IMR-90 (cell line): ENCODE data around the gene LSG1. TPM values are rescaled to one million over a fixed set of nuclear protein-coding genes. Genes with fewer than 3 reads are reported as not detected.

Experiments
- ATAC-seq: fragments of 200-7000 bp; cut with Tn5 transposase; 2 replicates; pipeline ENCODE4 v1.9.1; 2020; ENCODE audit warnings: low read depth, mild to moderate bottlenecking, moderate library complexity
- BruUV-seq: library from RNA; stranded (reverse); fragments of 400-500 nt; replicated peaks from 2 replicates; lab custom pipeline; 2021; lab: Mats Ljungman, UMichigan
- CTCF ChIA-PET: fragments of 300-600 bp; formaldehyde crosslinking; extraction: SDS; loops from one replicate; lab custom pipeline; 2021; ENCODE audit warnings: antibody characterized with exemption; lab: Yijun Ruan, JAX
- POLR2A ChIA-PET: fragments of 300-600 bp; sonication (Branson Sonifier 250); formaldehyde crosslinking; loops from one replicate; lab custom pipeline; 2022; ENCODE audit warnings: antibody characterized with exemption; ENCODE audit not compliant: unreplicated experiment; lab: Charles Lee
- DNase-seq: peaks from one replicate; pipeline ENCODE4 v3.0.0; 2013
- H2AFZ ChIP-seq: replicated peaks from 2 replicates; pipeline ENCODE3; 2013; ENCODE audit warnings: low read length, mild to moderate bottlenecking; ENCODE audit not compliant: poor library complexity
- H2AK5ac ChIP-seq: 2 replicates; pipeline ENCODE4 v1.6.1; 2013; ENCODE audit warnings: low read depth, low read length, inconsistent platforms
- H2AK9ac ChIP-seq: replicated peaks from 2 replicates; pipeline ENCODE3; 2013; ENCODE audit warnings: mild to moderate bottlenecking, low read depth, low read length, moderate library complexity; ENCODE audit not compliant: poor library complexity
- H2BK120ac ChIP-seq: 2 replicates; pipeline ENCODE4 v1.6.1; 2013; ENCODE audit warnings: low read depth, low read length, inconsistent platforms
- H2BK15ac ChIP-seq: 3 replicates; pipeline ENCODE4 v1.6.1; 2013; ENCODE audit warnings: low read depth, low read length, inconsistent platforms
- H2BK20ac ChIP-seq: 2 replicates; pipeline ENCODE4 v1.6.1; 2013; ENCODE audit warnings: low read depth, mild to moderate bottlenecking, inconsistent platforms, low read length, moderate library complexity
- H2BK5ac ChIP-seq: 2 replicates; pipeline ENCODE4 v1.6.1; 2013; ENCODE audit warnings: mild to moderate bottlenecking, low read depth, low read length, inconsistent platforms; ENCODE audit not compliant: poor library complexity, severe bottlenecking
- H3K14ac ChIP-seq: replicated peaks from 2 replicates; pipeline ENCODE4 v1.6.1; 2013; ENCODE audit warnings: low read depth, low read length, inconsistent platforms
- H3K18ac ChIP-seq: 2 replicates; pipeline ENCODE4 v1.6.1; 2013; ENCODE audit warnings: low read depth, low read length, control low read depth
- H3K23ac ChIP-seq: 2 replicates; pipeline ENCODE4 v1.6.1; 2013; ENCODE audit warnings: low read depth, low read length, inconsistent platforms
- H3K27ac ChIP-seq: 2 replicates; pipeline ENCODE4 v1.5.1; 2013; ENCODE audit warnings: mild to moderate bottlenecking, control low read depth, low read length; ENCODE audit not compliant: insufficient read depth
- H3K27me3 ChIP-seq: 2 replicates; pipeline ENCODE4 v1.6.1; 2013; ENCODE audit warnings: low read length; ENCODE audit not compliant: control insufficient read depth, insufficient read depth
- H3K36me3 ChIP-seq: 2 replicates; pipeline ENCODE4 v1.6.1; 2013; ENCODE audit warnings: low read length, mixed read lengths; ENCODE audit not compliant: control insufficient read depth, insufficient read depth
- H3K4ac ChIP-seq: 2 replicates; pipeline ENCODE4 v1.6.1; 2013; ENCODE audit warnings: low read depth, low read length, inconsistent platforms
- H3K4me1 ChIP-seq: 2 replicates; pipeline ENCODE4 v1.6.1; 2013; ENCODE audit warnings: low read length, mixed read lengths; ENCODE audit not compliant: control insufficient read depth, insufficient read depth
- H3K4me2 ChIP-seq: 2 replicates; pipeline ENCODE4 v1.6.1; 2013; ENCODE audit warnings: low read depth, mild to moderate bottlenecking, control low read depth, low read length, moderate library complexity
- H3K4me3 ChIP-seq: 2 replicates; pipeline ENCODE4 v1.5.1; 2013; ENCODE audit warnings: low read depth, mild to moderate bottlenecking, control low read depth, low read length, moderate library complexity; ENCODE audit not compliant: insufficient read depth
- H3K56ac ChIP-seq: 2 replicates; pipeline ENCODE4 v1.6.1; 2013; ENCODE audit warnings: low read length, inconsistent platforms; ENCODE audit not compliant: insufficient read depth; ENCODE audit errors: extremely low read depth
- H3K79me1 ChIP-seq, 2 experiments: 2 replicates each; pipeline ENCODE4 v1.6.1; 2013; ENCODE audit warnings: low read length in 2 of 2, inconsistent platforms in 1 of 2, low read depth in 1 of 2
- H3K9ac ChIP-seq: 2 replicates; pipeline ENCODE4 v1.6.1; 2013; ENCODE audit warnings: low read depth, low read length, control low read depth
- H3K9me1 ChIP-seq: 2 replicates; pipeline ENCODE4 v1.6.1; 2013; ENCODE audit warnings: low read length, inconsistent platforms; ENCODE audit not compliant: insufficient read depth
- H3K9me3 ChIP-seq: 2 replicates; pipeline ENCODE4 v1.6.1; 2013; ENCODE audit warnings: low read length; ENCODE audit not compliant: control insufficient read depth, insufficient read depth
- H4K20me1 ChIP-seq: 2 replicates; pipeline ENCODE4 v1.6.1; 2013; ENCODE audit warnings: low read length, inconsistent platforms; ENCODE audit not compliant: insufficient read depth
- H4K5ac ChIP-seq: 2 replicates; pipeline ENCODE4 v1.6.1; 2013; ENCODE audit warnings: mild to moderate bottlenecking, low read depth, low read length, control low read depth
- H4K8ac ChIP-seq, 2 experiments: 2 replicates each; pipeline ENCODE4 v1.6.1; 2013; ENCODE audit warnings: low read depth in 2 of 2, low read length in 2 of 2, control low read depth in 1 of 2, inconsistent platforms in 1 of 2
- H4K91ac ChIP-seq: 2 replicates; pipeline ENCODE4 v1.6.1; 2013; ENCODE audit warnings: low read depth, low read length, inconsistent platforms; ENCODE audit not compliant: insufficient read depth
- BHLHE40 ChIP-seq: fragments of 150-350 bp; IDR thresholded peaks from 2 replicates; pipeline ENCODE4 v1.6.1; 2016; ENCODE audit warnings: mild to moderate bottlenecking, low read depth, low read length
- RCOR1 ChIP-seq: IDR thresholded peaks from 2 replicates; pipeline ENCODE4 v1.6.1; 2012; ENCODE audit warnings: mild to moderate bottlenecking, low read length, improper control_type of control experiment; ENCODE audit not compliant: insufficient replicate concordance
- WGBS, 2 experiments: methylation state at CpG; one replicate each; pipeline versions ENCODE4 v1.1.5 to v1.1.7; 2013; ENCODE audit warnings: missing lambda C conversion rate in 2 of 2; ENCODE audit not compliant: insufficient read length in 1 of 2; ENCODE audit errors: extremely low coverage in 2 of 2; 5-methylcytosine and 5-hydroxymethylcytosine counted together
- dilution Hi-C: fragments of 300-500 bp; cut with HindIII; formaldehyde crosslinking; loops from one replicate; pipeline ENCODE4 v1.14.3; 2018; ENCODE audit warnings: low sequenced_read_pairs; ENCODE audit not compliant: unreplicated experiment
- in situ Hi-C: fragments of 300-500 bp; cut with MboI; formaldehyde crosslinking; loops from 3 replicates; pipeline ENCODE4 v1.14.3; 2019; ENCODE audit warnings: low sequenced_read_pairs, inconsistent platforms, mixed read lengths
- intact Hi-C: fragments of 100-400 bp; cut with micrococcal nuclease; formaldehyde crosslinking; loops from 2 replicates; pipeline ENCODE4 v1.10.0; 2022
- polyA plus RNA-seq, 3 experiments: library from polyadenylated mRNA; depleted of rRNA; stranded (reverse); fragments of >200 nt; gene quantifications; 2 replicates each; pipeline ENCODE4 v1.2.3, GENCODE V29; 2012; ENCODE audit warnings: low replicate concordance in 1 of 3
- total RNA-seq: library from RNA; depleted of rRNA; stranded (reverse); fragments of >200 nt; gene quantifications from 2 replicates; pipeline ENCODE4 v1.2.3, GENCODE V29; 2012

LSG1 gene
- total and polyA plus RNA-seq, 2 of the 4 experiments (the other 2 are of a cell fraction), result 26.8 to 45.2 TPM

- TF ChIP-seq BHLHE40, result no peak
These were observed 41.5 kb upstream of the LSG1 start (continued) for GRCh38 chr3:194713299-194714136.

DNA sequence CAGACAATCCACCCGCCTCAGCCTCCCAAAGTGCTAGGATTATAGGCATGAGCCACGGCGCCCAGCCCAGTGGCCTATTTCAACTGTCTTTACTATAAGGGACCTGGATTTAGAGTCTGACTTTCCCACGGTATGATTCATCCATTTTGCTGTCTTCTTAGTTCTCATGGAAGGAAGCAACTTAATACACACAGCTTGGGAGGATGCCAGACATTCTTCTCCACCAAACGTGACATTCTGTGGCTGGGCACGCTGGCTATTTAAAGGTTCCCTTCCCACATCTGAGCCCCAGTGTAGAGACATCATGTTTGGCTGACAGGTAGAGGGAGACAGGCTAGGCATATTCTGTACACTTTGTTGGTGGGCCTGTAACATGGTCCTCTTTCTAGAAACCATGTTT lies 39.9 kb upstream of the LSG1 start:
- Histone ChIP-seq H2AK9ac (no peak overlapping the region), H2BK15ac (no peak overlapping the region), H4K8ac (no peak overlapping the region), H3K4me3 (no peak overlapping the region), H3K18ac (no peak overlapping the region), H3K9me1 (no peaks in the 10 kb centered on the region), H3K4ac (no peak overlapping the region), H3K4me2 (no peak overlapping the region), H2AK5ac (no peak overlapping the region), H3K79me1 (no peaks in the 10 kb centered on the region), H3K4me1 (no peaks in the 10 kb centered on the region), H2BK20ac (no peak overlapping the region), H2AFZ (no peak overlapping the region), H2BK5ac (no peak overlapping the region), H3K27ac (no peak overlapping the region), H2BK120ac (no peak overlapping the region), H3K14ac (no peak overlapping the region), H3K56ac (no peak overlapping the region), H3K9ac (no peak overlapping the region), H3K27me3 (peaks cover 25% of the 10 kb centered on the region), H3K36me3 (no peaks in the 10 kb centered on the region), H3K23ac (no peak overlapping the region), H4K91ac (no peak overlapping the region), H4K20me1 (no peaks in the 10 kb centered on the region), H4K5ac (no peak overlapping the region), H3K9me3 (peaks cover 3% of the 10 kb centered on the region; the same call in 1 of the 2 replicates)
- BruUV-seq, result no TSS peak
- POLR2A ChIA-PET, result no interaction called here
- ATAC-seq (peak; percentile 69), DNase-seq (peak; percentile 91)
- in situ Hi-C loops, result no loop called here
- CTCF ChIA-PET, result interaction anchor here (0.6 kb wide), 1 partner anchor 295 kb away, joined by 3 read pairs; no protein-coding TSS in a partner anchor
- dilution Hi-C loops, result no loop called here
- intact Hi-C loops, result no loop called here
- TF ChIP-seq RCOR1 (no peak), BHLHE40 (peak; percentile 98)
- 70% methylated on average over 3 of the region's 6 CpGs; no CpG with 5 or more reads in 1 of the 2 experiments for WGBS, 2 experiments
